ENCODE measurements around the gene ZFC3H1. TPM values are rescaled to one million over a fixed set of nuclear protein-coding genes. Genes with fewer than 3 reads are reported as not detected.

ZFC3H1 gene
- total and polyA plus RNA-seq, 2 of the 4 experiments (the other 2 are of a cell fraction), result 16.8 to 23.3 TPM

- in situ Hi-C loops (cut with MboI; ENCODE audit: low sequenced_read_pairs), result no loop called here
- Histone ChIP-seq H3K23ac (ENCODE audit: low read depth, low read length) (no peak overlapping the region), H3K18ac (ENCODE audit: low read depth, low read length) (no peak overlapping the region), H2BK5ac (ENCODE audit: low read depth, low read length, poor library complexity, severe bottlenecking) (no peak overlapping the region), H3K56ac (ENCODE audit: extremely low read depth, insufficient read depth, low read length) (no peak overlapping the region), H2BK20ac (ENCODE audit: low read depth, low read length) (no peak overlapping the region), H3K9ac (ENCODE audit: low read depth, low read length) (no peak overlapping the region), H3K4me1 (ENCODE audit: control insufficient read depth, insufficient read depth, low read length) (no peaks in the 10 kb centered on the region), H3K36me3 (ENCODE audit: control insufficient read depth, insufficient read depth, low read length) (no peaks in the 10 kb centered on the region), H2BK120ac (ENCODE audit: low read depth, low read length) (no peak overlapping the region), H2AFZ (replicated peaks; ENCODE audit: low read length, poor library complexity) (peak overlapping the region; percentile 60), H4K20me1 (ENCODE audit: insufficient read depth, low read length) (no peaks in the 10 kb centered on the region), H3K14ac (replicated peaks; ENCODE audit: low read depth, low read length) (0 out of 2 replicates have a peak overlapping the region, but pooled peaks have one; percentile 41), H3K4ac (ENCODE audit: low read depth, low read length) (no peak overlapping the region), H3K9me3 (ENCODE audit: control insufficient read depth, insufficient read depth, low read length) (no peaks in the 10 kb centered on the region), H3K9me1 (ENCODE audit: insufficient read depth, low read length) (no peaks in the 10 kb centered on the region), H2BK15ac (ENCODE audit: low read depth, low read length) (no peak overlapping the region), H4K5ac (ENCODE audit: low read depth, low read length) (no peak overlapping the region), H3K4me2 (ENCODE audit: low read depth, low read length) (no peak overlapping the region), H2AK9ac (replicated peaks; ENCODE audit: low read depth, low read length, poor library complexity) (no peak overlapping the region), H3K27me3 (ENCODE audit: control insufficient read depth, insufficient read depth, low read length) (peaks cover 2% of the 10 kb centered on the region), H3K79me1 (ENCODE audit: low read depth in 1 of 2, low read length in 2 of 2) (no peaks in the 10 kb centered on the region), H4K8ac (ENCODE audit: low read depth in 2 of 2, low read length in 2 of 2) (no peak overlapping the region), H2AK5ac (ENCODE audit: low read depth, low read length) (no peak overlapping the region), H3K27ac (ENCODE audit: insufficient read depth, low read length) (no peak overlapping the region), H4K91ac (ENCODE audit: insufficient read depth, low read depth, low read length) (no peak overlapping the region), H3K4me3 (ENCODE audit: insufficient read depth, low read depth, low read length) (no peak overlapping the region)
- no TSS peak for BruUV-seq (replicated peaks)
- POLR2A ChIA-PET (ENCODE audit: unreplicated experiment), result no interaction called here
- TF ChIP-seq CTCF (conservative IDR thresholded peaks at IDR 0.05; ENCODE audit: low read depth, low read length), result no peak
- TF ChIP-seq POLR2A (IDR thresholded peaks at IDR 0.05; ENCODE audit: low read depth, low read length), result no peak
- no peak for TF ChIP-seq RFX5 (IDR thresholded peaks at IDR 0.05; ENCODE audit: low read depth, low read length)
- TF ChIP-seq CHD1 (IDR thresholded peaks at IDR 0.05; ENCODE audit: low read depth, low read length), result no peak
- TF ChIP-seq FOS (IDR thresholded peaks at IDR 0.05; ENCODE audit: low read depth, low read length), result no peak
- TF ChIP-seq MXI1 (IDR thresholded peaks at IDR 0.05; ENCODE audit: borderline replicate concordance, low read depth, low read length), result no peak
- TF ChIP-seq CEBPB (IDR thresholded peaks at IDR 0.05; ENCODE audit: low read depth, low read length), result no peak
- TF ChIP-seq RAD21 (IDR thresholded peaks at IDR 0.05; ENCODE audit: low read length), result no peak
- TF ChIP-seq ELK1 (IDR thresholded peaks at IDR 0.05; ENCODE audit: borderline replicate concordance, low read depth, low read length), result no peak
- TF ChIP-seq NFE2L2 (IDR thresholded peaks at IDR 0.05; ENCODE audit: low read depth, low read length), result no peak
- no peak for TF ChIP-seq MAFK (IDR thresholded peaks at IDR 0.05; ENCODE audit: low read depth, low read length)
- TF ChIP-seq SMC3 (IDR thresholded peaks at IDR 0.05; ENCODE audit: low read depth, low read length), result no peak
- TF ChIP-seq BHLHE40 (IDR thresholded peaks at IDR 0.05; ENCODE audit: low read depth, low read length), result no peak
- no peak for TF ChIP-seq USF2 (IDR thresholded peaks at IDR 0.05; ENCODE audit: low read depth, low read length)
- no peak for TF ChIP-seq RCOR1 (IDR thresholded peaks at IDR 0.05; ENCODE audit: insufficient replicate concordance, low read length)
- no peak for TF ChIP-seq MAZ (IDR thresholded peaks at IDR 0.05; ENCODE audit: borderline replicate concordance, low read depth, low read length)
- CTCF ChIA-PET, result no interaction called here
- dilution Hi-C loops (cut with HindIII; ENCODE audit: low sequenced_read_pairs, unreplicated experiment), result no loop called here
- WGBS, 2 experiments (ENCODE audit: extremely low coverage in 2 of 2, insufficient read length in 1 of 2), result no CpG with 5 or more reads among the region's 5 CpGs
- DNase-seq, result no peak
- intact Hi-C loops (cut with micrococcal nuclease), result no loop called here
- peak; percentile 29; the same call in 1 of the 2 replicates for ATAC-seq (ENCODE audit: low read depth)
These were observed 69.3 kb downstream of the ZFC3H1 start for GRCh38 chr12:71594214-71594948.

Data from IMR-90 (cell line).